Fibroblast of lung (primary cell): ENCODE results near the gene SLC25A25.
"Not testable (repeated sequence)": the region's sequence is repeated elsewhere in the genome, so short reads cannot be mapped to it uniquely, and the experiment has no call there.

Experiments
- CTCF ChIP-seq, 2 donors: IDR thresholded peaks in 1 of 2; conservative IDR thresholded peaks in 1 of 2; 1 replicate in 1 of 2; 2 replicates in 1 of 2; pipeline ENCODE4 v1.5.1; 2011 to 2012; ENCODE audit warnings: low read length in 2 of 2, control low read depth in 1 of 2, inconsistent platforms in 1 of 2, low read depth in 1 of 2, mild to moderate bottlenecking in 1 of 2
- EZH2 ChIP-seq: IDR thresholded peaks from 2 replicates; pipeline ENCODE4 v1.5.1; 2012; ENCODE audit warnings: low read length, control low read depth, mild to moderate bottlenecking; ENCODE audit errors: missing control alignments

DNA sequence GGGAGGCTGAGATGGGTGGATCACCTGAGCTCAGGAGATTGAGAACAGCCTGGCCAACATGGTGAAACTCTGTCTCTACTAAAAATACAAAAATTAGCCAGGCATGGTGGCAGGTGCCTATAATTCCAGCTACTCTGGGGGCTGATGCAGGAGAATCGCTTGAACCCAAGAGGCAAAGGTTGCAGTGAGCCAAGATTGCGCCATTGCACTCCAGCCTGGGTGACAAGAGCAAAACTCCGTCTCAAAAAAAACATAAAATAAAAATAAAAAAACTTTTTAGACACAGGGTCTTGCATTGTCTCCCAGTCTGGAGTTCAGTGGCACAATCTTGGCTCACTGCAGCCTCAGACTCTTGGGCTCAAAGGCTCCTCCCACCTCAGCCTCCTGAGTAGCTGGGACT, 31.5 kb upstream of the SLC25A25 start:
- TF ChIP-seq CTCF (conservative IDR thresholded peaks at IDR 0.05 in 1 of 2, IDR thresholded peaks at IDR 0.05 in 1 of 2; ENCODE audit: low read depth in 1 of 2, low read length in 2 of 2); EZH2: not testable (repeated sequence)
